Fibroblast of lung (primary cell): ENCODE data around the gene LMX1A. TPM values are rescaled to one million over a fixed set of nuclear protein-coding genes. Genes with fewer than 3 reads are reported as not detected.

Source experiments
- DNase-seq, 2 donors: peaks; one replicate each; pipeline versions ENCODE4 v3.0.0 to v3.0.0-alpha.2; 2010; ENCODE audit warnings: low read depth in 2 of 2
- H2AFZ ChIP-seq: 2 replicates; pipeline ENCODE4 v1.5.1; 2012; ENCODE audit warnings: low read length, control low read depth, inconsistent platforms
- H3K27ac ChIP-seq: 2 replicates; pipeline ENCODE4 v1.5.1; 2011; ENCODE audit warnings: low read length, control low read depth; ENCODE audit not compliant: insufficient read depth
- H3K27me3 ChIP-seq: 2 replicates; pipeline ENCODE4 v1.5.1; 2011; ENCODE audit warnings: mild to moderate bottlenecking, low read length; ENCODE audit not compliant: control insufficient read depth, insufficient read depth
- H3K36me3 ChIP-seq: 2 replicates; pipeline ENCODE4 v1.5.1; 2011; ENCODE audit warnings: low read length; ENCODE audit not compliant: control insufficient read depth, insufficient read depth
- H3K4me1 ChIP-seq: 2 replicates; pipeline ENCODE4 v1.5.1; 2011; ENCODE audit warnings: low read length; ENCODE audit not compliant: control insufficient read depth, insufficient read depth; ENCODE audit errors: extremely low read depth
- H3K4me2 ChIP-seq: 2 replicates; pipeline ENCODE4 v1.5.1; 2011; ENCODE audit warnings: low read length, control low read depth; ENCODE audit not compliant: insufficient read depth; ENCODE audit errors: extremely low read depth
- H3K4me3 ChIP-seq, 4 experiments: fragments of 200-600 bp in 1 of 4; sonication (generic) in 1 of 4; replicated peaks in 1 of 4; 2 replicates each; pipeline ENCODE4 v1.5.1; 2011 to 2016; ENCODE audit warnings: low read length in 4 of 4, low read depth in 3 of 4, mild to moderate bottlenecking in 3 of 4, control low read depth in 2 of 4, inconsistent platforms in 1 of 4, mixed read lengths in 1 of 4; ENCODE audit not compliant: insufficient read depth in 1 of 4; ENCODE audit errors: control extremely low read depth in 1 of 4
- H3K79me2 ChIP-seq: 2 replicates; pipeline ENCODE4 v1.5.1; 2012; ENCODE audit warnings: mild to moderate bottlenecking, low read length, inconsistent platforms; ENCODE audit not compliant: control insufficient read depth, insufficient read depth
- H3K9ac ChIP-seq: 2 replicates; pipeline ENCODE4 v1.5.1; 2011; ENCODE audit warnings: mild to moderate bottlenecking, low read length, control low read depth; ENCODE audit not compliant: insufficient read depth
- H3K9me3 ChIP-seq: 2 replicates; pipeline ENCODE4 v1.5.1; 2012; ENCODE audit warnings: low read depth, low read length; ENCODE audit not compliant: control insufficient read depth, insufficient read depth
- H4K20me1 ChIP-seq: 2 replicates; pipeline ENCODE4 v1.5.1; 2011; ENCODE audit warnings: low read length; ENCODE audit not compliant: control insufficient read depth, insufficient read depth; ENCODE audit errors: extremely low read depth
- CTCF ChIP-seq, 2 donors: IDR thresholded peaks in 1 of 2; conservative IDR thresholded peaks in 1 of 2; 1 replicate in 1 of 2; 2 replicates in 1 of 2; pipeline ENCODE4 v1.5.1; 2011 to 2012; ENCODE audit warnings: low read length in 2 of 2, control low read depth in 1 of 2, inconsistent platforms in 1 of 2, low read depth in 1 of 2, mild to moderate bottlenecking in 1 of 2
- EZH2 ChIP-seq: IDR thresholded peaks from 2 replicates; pipeline ENCODE4 v1.5.1; 2012; ENCODE audit warnings: low read length, control low read depth, mild to moderate bottlenecking; ENCODE audit errors: missing control alignments
- polyA plus RNA-seq, 2 donors: library from polyadenylated mRNA; depleted of rRNA in 1 of 2; stranded (reverse) in 1 of 2; unstranded in 1 of 2; fragments of >200 nt; gene quantifications; 2 replicates each; pipeline ENCODE4 v1.2.1, GENCODE V29; 2011 to 2012; ENCODE audit warnings: missing spikeins in 1 of 2
- total RNA-seq: library from RNA; depleted of rRNA; stranded (reverse); fragments of >200 nt; gene quantifications from 2 replicates; pipeline ENCODE4 v1.2.1, GENCODE V29; 2014

LMX1A gene
- total and polyA plus RNA-seq, 2 donors (not counting 1 experiment from before 2014, with no cell fraction given): not detected

- Histone ChIP-seq H3K27ac (no peak overlapping the region), H3K9me3 (no peaks in the 10 kb centered on the region), H3K9ac (no peak overlapping the region), H3K36me3 (no peaks in the 10 kb centered on the region), H3K4me2 (no peak overlapping the region), H3K4me1 (no peaks in the 10 kb centered on the region), H3K4me3 (no peak overlapping the region), H3K27me3 (no peaks in the 10 kb centered on the region), H3K79me2 (no peaks in the 10 kb centered on the region), H2AFZ (no peak overlapping the region), H4K20me1 (no peaks in the 10 kb centered on the region)
- no peak for DNase-seq
- no peak for TF ChIP-seq CTCF (conservative IDR thresholded peaks at IDR 0.05 in 1 of 2, IDR thresholded peaks at IDR 0.05 in 1 of 2; ENCODE audit: low read depth in 1 of 2, low read length in 2 of 2)
- TF ChIP-seq EZH2: no peak
Observed at GRCh38 chr1:165289556-165289955, 67.0 kb downstream of the LMX1A start.

GRCh38 chr1:165288350-165289120 lies 68.0 kb downstream of the LMX1A start:
- H2AFZ ChIP-seq: no peak overlapping the region
- H3K27ac ChIP-seq: no peak overlapping the region
- DNase-seq: no peak

GRCh38 chr1:165287781-165288180 lies 68.7 kb downstream of the LMX1A start:
- Histone ChIP-seq H3K4me3 (no peak overlapping the region), H3K36me3 (no peaks in the 10 kb centered on the region), H4K20me1 (no peaks in the 10 kb centered on the region), H3K79me2 (no peaks in the 10 kb centered on the region), H3K4me2 (no peak overlapping the region), H3K9me3 (no peaks in the 10 kb centered on the region), H2AFZ (no peak overlapping the region), H3K27ac (no peak overlapping the region), H3K27me3 (no peaks in the 10 kb centered on the region), H3K9ac (no peak overlapping the region), H3K4me1 (no peaks in the 10 kb centered on the region)
- DNase-seq: no peak
- TF ChIP-seq EZH2 (no peak), CTCF (conservative IDR thresholded peaks at IDR 0.05 in 1 of 2, IDR thresholded peaks at IDR 0.05 in 1 of 2; ENCODE audit: low read depth in 1 of 2, low read length in 2 of 2) (no peak)

More at GRCh38 chr1:165288350-165289120, 68.0 kb downstream of the LMX1A start:
- Histone ChIP-seq H3K9ac (no peak overlapping the region), H3K9me3 (no peaks in the 10 kb centered on the region), H3K27me3 (no peaks in the 10 kb centered on the region), H3K36me3 (no peaks in the 10 kb centered on the region), H3K4me3 (no peak overlapping the region), H3K4me2 (no peak overlapping the region), H4K20me1 (no peaks in the 10 kb centered on the region), H3K79me2 (no peaks in the 10 kb centered on the region), H3K4me1 (no peaks in the 10 kb centered on the region)
- TF ChIP-seq EZH2: no peak
- no peak for TF ChIP-seq CTCF (conservative IDR thresholded peaks at IDR 0.05 in 1 of 2, IDR thresholded peaks at IDR 0.05 in 1 of 2; ENCODE audit: low read depth in 1 of 2, low read length in 2 of 2)
